ENCODE measurements around the gene WASHC1.
"Not testable (repeated sequence)": the region's sequence is repeated elsewhere in the genome, so short reads cannot be mapped to it uniquely, and the experiment has no call there.

Gene WASHC1, protein sequence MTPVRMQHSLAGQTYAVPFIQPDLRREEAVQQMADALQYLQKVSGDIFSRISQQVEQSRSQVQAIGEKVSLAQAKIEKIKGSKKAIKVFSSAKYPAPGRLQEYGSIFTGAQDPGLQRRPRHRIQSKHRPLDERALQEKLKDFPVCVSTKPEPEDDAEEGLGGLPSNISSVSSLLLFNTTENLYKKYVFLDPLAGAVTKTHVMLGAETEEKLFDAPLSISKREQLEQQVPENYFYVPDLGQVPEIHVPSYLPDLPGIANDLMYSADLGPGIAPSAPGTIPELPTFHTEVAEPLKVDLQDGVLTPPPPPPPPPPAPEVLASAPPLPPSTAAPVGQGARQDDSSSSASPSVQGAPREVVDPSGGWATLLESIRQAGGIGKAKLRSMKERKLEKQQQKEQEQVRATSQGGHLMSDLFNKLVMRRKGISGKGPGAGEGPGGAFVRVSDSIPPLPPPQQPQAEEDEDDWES

GRCh38 chr9:29356-29755 lies at the start of gene WASHC1:
Gene WASHC1, minus strand, starts transcription at chr9:29456. Its CDS starts 4,457 bp downstream, at chr9:24999.
- H3K4me3 ChIP-seq (ENCODE audit: low read depth, low read length), result peak within 1 kb of the TSS; percentile 32
- DNase-seq (ENCODE audit: low read depth, low spot score); in situ Hi-C loops (cut with HindIII; ENCODE audit: low sequenced_read_pairs): not testable (repeated sequence)

- DNase-seq (ENCODE audit: low read depth, low spot score); H3K4me3 ChIP-seq (ENCODE audit: low read depth, low read length); in situ Hi-C loops (cut with HindIII; ENCODE audit: low sequenced_read_pairs): not testable (repeated sequence)
Measured at GRCh38 chr9:78333-78732, 49.1 kb upstream of the WASHC1 start.

DNA sequence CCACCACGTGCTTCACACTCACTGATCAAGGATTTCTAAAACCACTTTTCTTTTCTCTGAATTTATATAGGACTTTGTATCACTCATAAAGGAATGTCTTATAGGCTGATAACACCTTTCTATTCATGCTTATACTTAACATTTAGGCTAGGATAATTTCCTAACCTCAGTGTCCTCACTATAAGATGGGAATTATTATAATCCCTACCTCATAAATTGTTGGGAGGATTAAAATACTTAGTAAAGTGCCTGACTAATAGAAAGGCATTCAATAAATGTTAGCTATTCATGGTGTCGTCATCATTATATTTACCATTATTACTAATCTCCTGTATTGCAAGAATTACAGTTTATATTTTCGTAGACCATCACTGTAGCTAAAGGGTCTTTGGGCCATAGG lies 47.1 kb upstream of the WASHC1 start:
- DNase-seq (ENCODE audit: low read depth, low spot score); in situ Hi-C loops (cut with HindIII; ENCODE audit: low sequenced_read_pairs); H3K4me3 ChIP-seq (ENCODE audit: low read depth, low read length): not testable (repeated sequence)

- in situ Hi-C loops (cut with HindIII; ENCODE audit: low sequenced_read_pairs); H3K4me3 ChIP-seq (ENCODE audit: low read depth, low read length); DNase-seq (ENCODE audit: low read depth, low spot score): not testable (repeated sequence)
Measured at GRCh38 chr9:73900-74525, 44.8 kb upstream of the WASHC1 start.

DNA sequence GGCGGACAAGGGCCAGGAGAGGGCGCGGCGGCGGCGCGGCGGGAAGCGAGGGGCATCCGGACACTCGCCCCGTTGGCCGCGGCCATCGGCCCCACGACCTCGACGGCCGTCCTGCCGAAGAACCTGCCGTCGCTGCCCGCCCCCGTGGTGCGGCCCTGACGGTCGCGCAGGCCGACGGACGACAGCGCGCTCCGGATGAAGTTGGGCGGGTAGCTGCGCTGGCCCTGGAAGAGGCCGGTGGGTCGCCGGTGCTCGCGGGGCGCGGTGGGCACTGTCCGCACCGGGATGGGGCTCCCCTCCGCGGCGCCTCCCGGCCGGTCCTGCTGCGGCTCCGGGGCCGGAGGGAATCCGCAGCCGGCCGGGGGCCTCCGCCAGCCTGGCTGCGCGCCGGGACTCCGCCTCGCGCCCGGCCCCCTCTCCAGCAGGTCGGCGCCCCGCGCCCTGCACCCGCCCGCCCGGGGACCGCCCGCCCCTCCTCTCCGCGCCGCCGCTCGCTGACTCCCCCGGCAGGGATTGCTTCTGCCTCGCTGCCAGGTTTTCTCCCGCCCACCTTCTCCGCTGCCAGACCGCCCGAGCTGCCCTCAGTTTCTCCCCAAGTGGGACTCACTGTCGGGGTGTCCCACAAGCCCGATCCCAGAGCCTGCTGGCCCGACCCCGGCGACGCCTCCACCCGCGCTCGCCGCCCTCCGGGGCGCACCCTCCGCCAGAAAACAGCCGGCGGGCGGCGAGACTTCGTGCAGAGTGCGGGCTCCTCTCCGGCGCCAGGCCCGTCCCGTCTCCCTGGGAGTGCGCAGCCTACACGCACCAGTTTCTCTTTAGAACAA lies 44.0 kb upstream of the WASHC1 start:
- H3K4me3 ChIP-seq (ENCODE audit: low read depth, low read length), result peak overlapping the region; percentile 18
- DNase-seq (ENCODE audit: low read depth, low spot score); in situ Hi-C loops (cut with HindIII; ENCODE audit: low sequenced_read_pairs): not testable (repeated sequence)

DNA sequence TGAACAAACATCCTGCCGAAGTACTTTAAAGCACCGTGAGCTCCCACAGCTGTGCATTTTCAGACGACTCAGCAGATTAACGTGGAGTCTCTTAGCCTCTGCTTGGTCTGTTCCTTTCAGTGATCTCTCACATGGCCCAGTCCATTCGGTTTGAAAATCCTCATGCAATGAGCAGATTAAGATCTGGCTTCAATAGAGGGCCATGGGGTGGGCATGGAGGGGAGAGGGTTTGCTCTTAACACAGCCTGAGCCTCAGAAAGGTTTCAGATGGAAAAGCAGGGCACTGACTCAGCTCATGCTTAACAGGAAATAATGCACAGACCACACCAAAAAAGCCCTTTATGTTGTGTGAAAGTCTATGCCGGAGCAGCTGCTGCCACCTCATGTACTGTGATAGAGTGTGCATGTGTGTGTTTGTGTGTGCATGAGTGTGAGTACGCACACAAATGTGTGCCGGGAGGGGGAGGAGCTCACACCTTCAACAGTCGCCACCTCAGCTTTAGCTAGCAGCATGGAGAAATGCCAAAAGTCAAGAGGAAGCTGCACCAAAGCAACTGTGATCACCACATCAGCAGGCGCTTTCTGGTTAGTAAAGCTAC lies 33.9 kb upstream of the WASHC1 start:
- H3K4me3 ChIP-seq (ENCODE audit: low read depth, low read length); in situ Hi-C loops (cut with HindIII; ENCODE audit: low sequenced_read_pairs); DNase-seq (ENCODE audit: low read depth, low spot score): not testable (repeated sequence)

DNA sequence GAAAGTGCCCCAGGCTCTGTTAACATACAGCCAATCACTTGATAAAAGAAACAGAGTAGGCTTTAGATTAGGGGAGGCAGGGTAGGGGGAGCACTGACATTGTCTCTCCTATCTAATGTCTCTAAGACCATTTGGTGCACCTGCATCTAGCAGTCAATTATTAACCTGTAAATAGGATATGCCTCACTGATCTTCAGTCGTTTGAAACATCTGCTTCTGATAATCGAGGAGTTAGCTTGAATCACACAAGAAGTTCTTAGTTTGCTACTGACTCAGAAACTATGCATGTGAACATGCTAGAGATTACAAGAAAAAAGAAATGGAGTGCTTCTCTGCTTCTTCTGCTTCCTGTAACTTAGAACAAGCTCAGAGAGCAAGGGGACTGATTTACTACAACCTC lies 23.4 kb upstream of the WASHC1 start:
- in situ Hi-C loops (cut with HindIII; ENCODE audit: low sequenced_read_pairs); H3K4me3 ChIP-seq (ENCODE audit: low read depth, low read length); DNase-seq (ENCODE audit: low read depth, low spot score): not testable (repeated sequence)

DNA sequence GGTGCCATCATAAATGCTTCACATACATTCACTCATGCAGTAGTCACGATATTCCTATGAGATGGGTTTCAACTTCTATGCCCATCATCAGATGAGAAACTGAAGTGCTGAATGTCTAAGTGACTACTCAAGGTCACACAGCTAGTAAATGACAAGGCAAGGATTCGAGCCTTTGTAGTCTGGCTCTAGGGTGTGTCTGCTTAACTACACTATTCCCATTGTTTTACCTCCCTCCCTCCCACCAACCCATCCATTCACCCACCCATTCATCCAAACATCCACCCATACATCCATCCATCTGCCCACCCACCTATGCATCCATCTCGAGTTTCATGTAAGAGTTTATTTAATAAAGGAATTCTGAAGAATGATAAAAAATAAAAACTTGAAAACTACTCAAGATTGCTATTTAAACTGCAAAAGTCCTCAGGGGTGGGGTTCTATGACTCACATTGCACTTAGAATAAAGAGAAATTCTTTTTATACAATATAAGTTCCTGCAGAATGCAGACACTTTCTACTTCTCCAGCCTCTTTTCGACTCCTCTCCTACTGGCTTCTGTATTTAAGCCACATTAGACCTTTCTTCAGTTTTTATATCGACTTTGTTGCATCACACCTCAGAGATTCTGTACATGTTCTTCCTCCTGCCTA lies 19.1 kb upstream of the WASHC1 start:
- H3K4me3 ChIP-seq (ENCODE audit: low read depth, low read length); in situ Hi-C loops (cut with HindIII; ENCODE audit: low sequenced_read_pairs); DNase-seq (ENCODE audit: low read depth, low spot score): not testable (repeated sequence)

GRCh38 chr9:46639-47271 lies 17.5 kb upstream of the WASHC1 start:
- H3K4me3 ChIP-seq (ENCODE audit: low read depth, low read length); in situ Hi-C loops (cut with HindIII; ENCODE audit: low sequenced_read_pairs); DNase-seq (ENCODE audit: low read depth, low spot score): not testable (repeated sequence)

- in situ Hi-C loops (cut with HindIII; ENCODE audit: low sequenced_read_pairs); H3K4me3 ChIP-seq (ENCODE audit: low read depth, low read length); DNase-seq (ENCODE audit: low read depth, low spot score): not testable (repeated sequence)
Measured at GRCh38 chr9:46164-46563, 16.9 kb upstream of the WASHC1 start.

GRCh38 chr9:45180-45878 lies 16.1 kb upstream of the WASHC1 start:
- in situ Hi-C loops (cut with HindIII; ENCODE audit: low sequenced_read_pairs); DNase-seq (ENCODE audit: low read depth, low spot score); H3K4me3 ChIP-seq (ENCODE audit: low read depth, low read length): not testable (repeated sequence)

GRCh38 chr9:44416-44815 lies 15.2 kb upstream of the WASHC1 start:
- in situ Hi-C loops (cut with HindIII; ENCODE audit: low sequenced_read_pairs); H3K4me3 ChIP-seq (ENCODE audit: low read depth, low read length); DNase-seq (ENCODE audit: low read depth, low spot score): not testable (repeated sequence)

DNA sequence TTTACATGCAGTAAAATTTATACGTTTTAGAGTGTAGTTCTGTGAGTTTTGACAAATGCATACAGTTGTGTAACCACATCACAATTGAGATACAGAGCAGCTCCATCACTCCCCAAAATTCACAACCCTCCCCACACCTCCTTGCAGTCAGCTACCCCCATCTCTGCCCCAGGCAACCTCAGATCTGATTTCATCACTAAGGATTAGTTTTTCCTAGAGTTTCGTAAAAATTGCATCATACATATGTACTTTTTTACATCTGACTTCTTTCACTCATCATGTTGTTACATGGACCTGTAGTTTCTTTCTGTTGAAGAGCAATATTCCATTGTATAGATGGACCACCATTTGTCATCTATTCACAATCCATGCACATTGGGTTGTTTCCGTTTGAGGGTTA lies 14.4 kb upstream of the WASHC1 start:
- in situ Hi-C loops (cut with HindIII; ENCODE audit: low sequenced_read_pairs); DNase-seq (ENCODE audit: low read depth, low spot score); H3K4me3 ChIP-seq (ENCODE audit: low read depth, low read length): not testable (repeated sequence)

DNA sequence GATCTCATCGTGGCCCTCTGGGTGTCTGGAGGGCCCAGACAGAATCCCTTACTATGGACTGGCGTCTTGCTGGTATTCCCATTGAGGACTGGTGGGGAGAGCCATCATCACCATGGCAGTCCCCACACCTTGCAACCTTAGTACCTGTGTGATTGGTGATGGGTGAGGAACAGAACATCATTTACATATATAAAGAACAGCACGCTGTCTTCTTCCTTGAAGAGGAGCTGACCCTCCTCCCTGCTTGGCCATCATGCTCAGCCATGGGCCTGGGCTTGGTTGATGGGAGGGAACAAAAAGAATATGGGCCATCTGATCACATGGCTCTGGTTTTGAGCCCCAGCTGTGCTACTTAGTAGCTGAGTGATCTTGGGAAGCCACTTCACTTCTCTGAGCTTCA lies 13.9 kb upstream of the WASHC1 start:
- H3K4me3 ChIP-seq (ENCODE audit: low read depth, low read length); in situ Hi-C loops (cut with HindIII; ENCODE audit: low sequenced_read_pairs); DNase-seq (ENCODE audit: low read depth, low spot score): not testable (repeated sequence)

DNA sequence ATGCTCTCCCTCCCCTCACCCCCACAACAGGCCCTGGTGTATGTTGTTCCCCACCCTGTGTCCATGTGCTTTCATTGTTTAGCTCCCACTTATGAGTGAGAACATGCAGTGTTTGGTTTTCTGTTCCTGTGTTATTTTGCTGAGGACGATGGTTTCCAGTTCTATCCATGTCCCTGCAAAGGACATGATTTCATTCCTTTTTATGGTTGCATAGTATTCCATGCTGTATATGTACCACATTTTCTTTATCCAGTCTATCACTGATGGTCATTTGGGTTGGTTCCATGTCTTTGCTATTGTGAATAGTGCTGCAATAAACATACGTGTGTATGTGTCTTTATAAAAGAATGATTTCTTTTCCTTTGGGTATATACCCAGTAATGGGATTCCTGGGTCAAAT lies 12.6 kb upstream of the WASHC1 start:
- H3K4me3 ChIP-seq (ENCODE audit: low read depth, low read length); DNase-seq (ENCODE audit: low read depth, low spot score); in situ Hi-C loops (cut with HindIII; ENCODE audit: low sequenced_read_pairs): not testable (repeated sequence)

Data from astrocyte of the spinal cord (primary cell).